GM12878 (cell line): ENCODE data around the gene ANAPC15. TPM values are rescaled to one million over a fixed set of nuclear protein-coding genes. Genes with fewer than 3 reads are reported as not detected.

Experiments used
- ATAC-seq: fragments of 200-7000 bp; cut with Tn5 transposase; 3 replicates; pipeline ENCODE4 v1.9.1; 2020; ENCODE audit warnings: mild to moderate bottlenecking, moderate library complexity
- BruUV-seq: library from RNA; stranded (reverse); fragments of 400-500 nt; replicated peaks from 2 replicates; lab custom pipeline; 2021; lab: Mats Ljungman, UMichigan
- CTCF ChIA-PET: fragments of 300-600 bp; sonication (Branson Sonifier 250); formaldehyde crosslinking; extraction: SDS; loops from one replicate; lab custom pipeline; 2021; ENCODE audit warnings: inconsistent platforms; lab: Yijun Ruan, JAX
- POLR2A ChIA-PET: fragments of 350-600 bp; formaldehyde crosslinking; extraction: SDS; loops from one replicate; lab custom pipeline; 2021; ENCODE audit warnings: inconsistent platforms; lab: Charles Lee
- RAD21 ChIA-PET: fragments of 300-600 bp; sonication (Branson Sonifier 250); formaldehyde crosslinking; loops from one replicate; lab custom pipeline; 2023; ENCODE audit warnings: antibody characterized with exemption; ENCODE audit not compliant: unreplicated experiment; lab: Charles Lee
- SMC1A ChIA-PET: fragments of 300-600 bp; sonication (Branson Sonifier 250); formaldehyde crosslinking; loops from one replicate; lab custom pipeline; 2023; ENCODE audit not compliant: unreplicated experiment, uncharacterized antibody; lab: Charles Lee
- DNase-seq: peaks from one replicate; pipeline ENCODE4 v3.0.0-alpha.2; 2011; ENCODE audit warnings: low read depth, low spot score
- FAIRE-seq: peaks from 3 replicates; lab custom pipeline; 2011; peaks lifted over from hg19 to GRCh38; lab: Jason Lieb, UNC
- H2AFZ ChIP-seq: 2 replicates; pipeline ENCODE4 v1.6.0; 2011; ENCODE audit warnings: low read depth, low read length, control low read depth; ENCODE audit not compliant: control insufficient read depth
- H3K27ac ChIP-seq: 2 replicates; pipeline ENCODE4 v1.5.1; 2011; ENCODE audit warnings: control low read depth; ENCODE audit not compliant: control insufficient read depth, insufficient read depth
- H3K27me3 ChIP-seq, 2 experiments: replicated peaks in 1 of 2; 2 replicates each; pipeline versions ENCODE4 v1.6.0 to v1.6.1; 2011; ENCODE audit warnings: low read length in 1 of 2; ENCODE audit not compliant: control insufficient read depth in 2 of 2, insufficient read depth in 2 of 2
- H3K36me3 ChIP-seq, 2 experiments: 2 replicates each; pipeline ENCODE4 v1.5.1; 2011; ENCODE audit warnings: low read length in 1 of 2; ENCODE audit not compliant: control insufficient read depth in 2 of 2, insufficient read depth in 2 of 2
- H3K4me1 ChIP-seq: 2 replicates; pipeline ENCODE4 v1.6.1; 2011; ENCODE audit warnings: mild to moderate bottlenecking, low read length, moderate library complexity, mixed read lengths; ENCODE audit not compliant: control insufficient read depth, insufficient read depth
- H3K4me2 ChIP-seq: 2 replicates; pipeline ENCODE4 v1.6.0; 2011; ENCODE audit warnings: control low read depth; ENCODE audit not compliant: control insufficient read depth, insufficient read depth
- H3K4me3 ChIP-seq: fragments of 200-600 bp; sonication (generic); 2 replicates; pipeline ENCODE4 v1.5.1; 2016
- H3K79me2 ChIP-seq: 2 replicates; pipeline ENCODE4 v1.6.0; 2011; ENCODE audit warnings: low read length; ENCODE audit not compliant: control insufficient read depth, insufficient read depth
- H3K9ac ChIP-seq: 2 replicates; pipeline ENCODE4 v1.8.0; 2011; ENCODE audit warnings: low read length, control low read depth, mixed read lengths; ENCODE audit not compliant: control insufficient read depth, insufficient read depth
- H3K9me3 ChIP-seq: replicated peaks from 3 replicates; pipeline ENCODE4 v1.5.1; 2011; ENCODE audit warnings: mild to moderate bottlenecking, low read length; ENCODE audit not compliant: control insufficient read depth, insufficient read depth
- H4K20me1 ChIP-seq: 2 replicates; pipeline ENCODE4 v1.6.0; 2011; ENCODE audit not compliant: control insufficient read depth, insufficient read depth
- ASH2L ChIP-seq: fragments of 300-600, 200-600 bp; sonication (generic); IDR thresholded peaks from 2 replicates; pipeline ENCODE4 v1.6.1; 2017; ENCODE audit warnings: low read depth, mild to moderate bottlenecking, borderline replicate concordance
- HDAC2 ChIP-seq: fragments of 200-600 bp; sonication (generic); IDR thresholded peaks from 2 replicates; pipeline ENCODE4 v1.6.1; 2017
- HDGF ChIP-seq: fragments of 450-650 bp; IDR thresholded peaks from 2 replicates; pipeline ENCODE4 v1.6.1; 2016; ENCODE audit warnings: antibody characterized with exemption
- LARP7 ChIP-seq: fragments of 450-650 bp; IDR thresholded peaks from 2 replicates; pipeline ENCODE4 v1.6.1; 2017; ENCODE audit warnings: mild to moderate bottlenecking
- MEF2B ChIP-seq: fragments of 450-650 bp; IDR thresholded peaks from 2 replicates; pipeline ENCODE4 v1.6.1; 2018; ENCODE audit warnings: mild to moderate bottlenecking, moderate library complexity; ENCODE audit not compliant: partially characterized antibody, poor library complexity, severe bottlenecking
- MXI1 ChIP-seq: fragments of 150-350 bp; IDR thresholded peaks from 2 replicates; pipeline ENCODE4 v1.6.1; 2011; ENCODE audit warnings: low read depth, mild to moderate bottlenecking, inconsistent platforms, low read length, improper control_type of control experiment
- PAX8 ChIP-seq: fragments of 450-650 bp; IDR thresholded peaks from 2 replicates; pipeline ENCODE4 v1.6.1; 2017; ENCODE audit warnings: mild to moderate bottlenecking, moderate library complexity
- RBBP5 ChIP-seq: fragments of 200-600 bp; sonication (generic); conservative IDR thresholded peaks from 2 replicates; pipeline ENCODE4 v1.6.1; 2016
- RFX5 ChIP-seq: IDR thresholded peaks from 2 replicates; pipeline ENCODE4 v1.6.1; 2011; ENCODE audit warnings: low read depth, low read length, improper control_type of control experiment
- SRF ChIP-seq, 2 experiments: IDR thresholded peaks; 2 replicates each; pipeline ENCODE4 v1.6.1; 2011; ENCODE audit warnings: low read depth in 2 of 2, low read length in 2 of 2, mild to moderate bottlenecking in 1 of 2, moderate library complexity in 1 of 2
- TARDBP ChIP-seq: IDR thresholded peaks from 2 replicates; pipeline ENCODE4 v1.6.1; 2016; ENCODE audit warnings: borderline replicate concordance
- YBX1 ChIP-seq: fragments of 450-650 bp; IDR thresholded peaks from 2 replicates; pipeline ENCODE4 v1.6.1; 2016; ENCODE audit warnings: antibody characterized with exemption
- ZBED1 ChIP-seq: IDR thresholded peaks from 2 replicates; pipeline ENCODE4 v1.6.1; 2016; ENCODE audit warnings: borderline replicate concordance
- ZNF274 ChIP-seq: IDR thresholded peaks from one replicate; pipeline ENCODE4 v1.8.0; 2011; ENCODE audit not compliant: insufficient read length, insufficient read depth
- WGBS: methylation state at CpG from one replicate; pipeline ENCODE4 v1.1.6; 2016; ENCODE audit warnings: low lambda C conversion rate; ENCODE audit not compliant: insufficient replicate concordance, insufficient coverage; ENCODE audit errors: missing lambda C conversion rate; 5-methylcytosine and 5-hydroxymethylcytosine counted together
- in situ Hi-C: fragments of 300-500 bp; cut with MboI; formaldehyde crosslinking; loops from 9 replicates; pipeline ENCODE4 v1.14.3; 2018; ENCODE audit warnings: mixed read lengths
- intact Hi-C: fragments of 100-400 bp; cut with micrococcal nuclease; formaldehyde crosslinking; loops from one replicate; pipeline ENCODE4 v1.14.2; 2022; ENCODE audit not compliant: unreplicated experiment
- polyA plus RNA-seq, 11 experiments: library from polyadenylated mRNA; depleted of rRNA in 4 of 11; unstranded in 6 of 11; stranded (reverse) in 5 of 11; fragments of >200 nt; fragmentation: Nextera tagmentation in 4 of 11; fragmentation: Illumina TruSeq in 1 of 11; extraction: Ambion mirVana in 4 of 11; extraction: Trizol in 1 of 11; gene quantifications; 1 replicate in 1 of 11; 2 replicates in 10 of 11; pipeline versions ENCODE4 v1.2.1 to v1.2.3, GENCODE V29; 2011 to 2016; ENCODE audit warnings: inconsistent platforms in 2 of 11, missing spikeins in 2 of 11, low read depth in 1 of 11
- total RNA-seq, 4 experiments: library from RNA; depleted of rRNA in 3 of 4; stranded (reverse); fragments of >200 nt in 3 of 4; fragmentation: Illumina TruSeq in 1 of 4; extraction: Trizol in 1 of 4; gene quantifications; 2 replicates each; pipeline versions ENCODE4 v1.2.1 to v1.2.3, GENCODE V29; 2013 to 2021
- TF ChIP-seq, protein P1 (sequence below): fragments of 450-650 bp; IDR thresholded peaks from 2 replicates; pipeline ENCODE4 v1.6.1; 2016; ENCODE audit warnings: mild to moderate bottlenecking
- TF ChIP-seq, protein P2 (sequence below): fragments of 450-650 bp; IDR thresholded peaks from 2 replicates; pipeline ENCODE4 v1.6.1; 2017; ENCODE audit warnings: low read depth, mild to moderate bottlenecking, moderate library complexity
- TF ChIP-seq, protein P3 (sequence below): IDR thresholded peaks from 2 replicates; pipeline ENCODE4 v1.6.1; 2011; ENCODE audit warnings: low read depth, low read length, improper control_type of control experiment, borderline replicate concordance
- TF ChIP-seq, protein P4 (sequence below): fragments of 450-650 bp; formaldehyde crosslinking; IDR thresholded peaks from 2 replicates; pipeline ENCODE4 v1.4.0; 2020; ENCODE audit warnings: mild to moderate bottlenecking, moderate library complexity

The ANAPC15 gene
- total and polyA plus RNA-seq, 10 of the 15 experiments (the other 5 are each of a cell fraction or from before 2014, with no cell fraction given) = 83.4 to 372 (median 103) TPM

DNA sequence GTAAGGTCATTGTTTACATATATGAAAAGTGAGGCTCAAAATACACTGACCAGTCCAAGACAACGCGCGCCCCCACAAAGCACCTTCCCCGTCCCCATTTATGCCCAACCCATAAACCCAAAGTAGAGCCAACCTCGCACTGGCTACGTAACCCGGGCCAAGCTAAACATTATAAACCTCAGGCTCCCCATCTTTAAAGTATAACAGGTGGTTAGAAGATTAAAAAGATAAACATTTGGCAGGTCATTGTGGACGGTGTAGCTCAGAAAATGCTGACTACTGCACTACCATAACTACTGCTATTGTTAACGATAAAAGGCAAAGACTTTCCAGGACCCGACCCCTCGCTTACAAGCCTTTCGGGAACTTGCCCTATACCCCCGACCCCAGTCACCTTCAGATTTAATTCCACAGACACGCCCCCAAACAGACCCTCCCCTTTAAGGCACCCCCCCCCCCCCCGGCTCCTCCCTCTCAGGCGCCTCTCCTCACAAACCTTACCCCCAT is 32.6 kb downstream of the ANAPC15 start:
- H3K9me3 ChIP-seq = no peaks in the 10 kb centered on the region
- TF ChIP-seq RFX5 = no peak
- TF ChIP-seq, protein P1, sequence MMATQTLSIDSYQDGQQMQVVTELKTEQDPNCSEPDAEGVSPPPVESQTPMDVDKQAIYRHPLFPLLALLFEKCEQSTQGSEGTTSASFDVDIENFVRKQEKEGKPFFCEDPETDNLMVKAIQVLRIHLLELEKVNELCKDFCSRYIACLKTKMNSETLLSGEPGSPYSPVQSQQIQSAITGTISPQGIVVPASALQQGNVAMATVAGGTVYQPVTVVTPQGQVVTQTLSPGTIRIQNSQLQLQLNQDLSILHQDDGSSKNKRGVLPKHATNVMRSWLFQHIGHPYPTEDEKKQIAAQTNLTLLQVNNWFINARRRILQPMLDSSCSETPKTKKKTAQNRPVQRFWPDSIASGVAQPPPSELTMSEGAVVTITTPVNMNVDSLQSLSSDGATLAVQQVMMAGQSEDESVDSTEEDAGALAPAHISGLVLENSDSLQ = no peak
- TF ChIP-seq, protein P2, sequence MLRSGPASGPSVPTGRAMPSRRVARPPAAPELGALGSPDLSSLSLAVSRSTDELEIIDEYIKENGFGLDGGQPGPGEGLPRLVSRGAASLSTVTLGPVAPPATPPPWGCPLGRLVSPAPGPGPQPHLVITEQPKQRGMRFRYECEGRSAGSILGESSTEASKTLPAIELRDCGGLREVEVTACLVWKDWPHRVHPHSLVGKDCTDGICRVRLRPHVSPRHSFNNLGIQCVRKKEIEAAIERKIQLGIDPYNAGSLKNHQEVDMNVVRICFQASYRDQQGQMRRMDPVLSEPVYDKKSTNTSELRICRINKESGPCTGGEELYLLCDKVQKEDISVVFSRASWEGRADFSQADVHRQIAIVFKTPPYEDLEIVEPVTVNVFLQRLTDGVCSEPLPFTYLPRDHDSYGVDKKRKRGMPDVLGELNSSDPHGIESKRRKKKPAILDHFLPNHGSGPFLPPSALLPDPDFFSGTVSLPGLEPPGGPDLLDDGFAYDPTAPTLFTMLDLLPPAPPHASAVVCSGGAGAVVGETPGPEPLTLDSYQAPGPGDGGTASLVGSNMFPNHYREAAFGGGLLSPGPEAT = no peak
- TF ChIP-seq HDAC2 = no peak
- TF ChIP-seq, protein P3, sequence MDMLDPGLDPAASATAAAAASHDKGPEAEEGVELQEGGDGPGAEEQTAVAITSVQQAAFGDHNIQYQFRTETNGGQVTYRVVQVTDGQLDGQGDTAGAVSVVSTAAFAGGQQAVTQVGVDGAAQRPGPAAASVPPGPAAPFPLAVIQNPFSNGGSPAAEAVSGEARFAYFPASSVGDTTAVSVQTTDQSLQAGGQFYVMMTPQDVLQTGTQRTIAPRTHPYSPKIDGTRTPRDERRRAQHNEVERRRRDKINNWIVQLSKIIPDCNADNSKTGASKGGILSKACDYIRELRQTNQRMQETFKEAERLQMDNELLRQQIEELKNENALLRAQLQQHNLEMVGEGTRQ = no peak
- no peak for TF ChIP-seq HDGF
- TF ChIP-seq PAX8 = no peak
- no peak for TF ChIP-seq LARP7
- no peak for TF ChIP-seq ZBED1
- no peak for TF ChIP-seq RBBP5
- TF ChIP-seq ASH2L = no peak
- no peak for TF ChIP-seq SRF (IDR thresholded peaks at IDR 0.05; ENCODE audit: low read depth in 2 of 2, low read length in 2 of 2)
- no peak for TF ChIP-seq ZNF274
- no peak for TF ChIP-seq YBX1
- no peak for TF ChIP-seq MEF2B
- TF ChIP-seq TARDBP = no peak
- TF ChIP-seq, protein P4, sequence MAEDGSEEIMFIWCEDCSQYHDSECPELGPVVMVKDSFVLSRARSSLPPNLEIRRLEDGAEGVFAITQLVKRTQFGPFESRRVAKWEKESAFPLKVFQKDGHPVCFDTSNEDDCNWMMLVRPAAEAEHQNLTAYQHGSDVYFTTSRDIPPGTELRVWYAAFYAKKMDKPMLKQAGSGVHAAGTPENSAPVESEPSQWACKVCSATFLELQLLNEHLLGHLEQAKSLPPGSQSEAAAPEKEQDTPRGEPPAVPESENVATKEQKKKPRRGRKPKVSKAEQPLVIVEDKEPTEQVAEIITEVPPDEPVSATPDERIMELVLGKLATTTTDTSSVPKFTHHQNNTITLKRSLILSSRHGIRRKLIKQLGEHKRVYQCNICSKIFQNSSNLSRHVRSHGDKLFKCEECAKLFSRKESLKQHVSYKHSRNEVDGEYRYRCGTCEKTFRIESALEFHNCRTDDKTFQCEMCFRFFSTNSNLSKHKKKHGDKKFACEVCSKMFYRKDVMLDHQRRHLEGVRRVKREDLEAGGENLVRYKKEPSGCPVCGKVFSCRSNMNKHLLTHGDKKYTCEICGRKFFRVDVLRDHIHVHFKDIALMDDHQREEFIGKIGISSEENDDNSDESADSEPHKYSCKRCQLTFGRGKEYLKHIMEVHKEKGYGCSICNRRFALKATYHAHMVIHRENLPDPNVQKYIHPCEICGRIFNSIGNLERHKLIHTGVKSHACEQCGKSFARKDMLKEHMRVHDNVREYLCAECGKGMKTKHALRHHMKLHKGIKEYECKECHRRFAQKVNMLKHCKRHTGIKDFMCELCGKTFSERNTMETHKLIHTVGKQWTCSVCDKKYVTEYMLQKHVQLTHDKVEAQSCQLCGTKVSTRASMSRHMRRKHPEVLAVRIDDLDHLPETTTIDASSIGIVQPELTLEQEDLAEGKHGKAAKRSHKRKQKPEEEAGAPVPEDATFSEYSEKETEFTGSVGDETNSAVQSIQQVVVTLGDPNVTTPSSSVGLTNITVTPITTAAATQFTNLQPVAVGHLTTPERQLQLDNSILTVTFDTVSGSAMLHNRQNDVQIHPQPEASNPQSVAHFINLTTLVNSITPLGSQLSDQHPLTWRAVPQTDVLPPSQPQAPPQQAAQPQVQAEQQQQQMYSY = no peak
- no peak for TF ChIP-seq MXI1

More for the DNA sequence above, 32.6 kb downstream of the ANAPC15 start:
- RAD21 ChIA-PET = no interaction called here
- H3K4me3 ChIP-seq = peak overlapping the region; percentile 77
- DNase-seq (no peak), ATAC-seq (peak; percentile 6), FAIRE-seq (no peak)
- H2AFZ ChIP-seq = peak overlapping the region; percentile 90
- no peaks in the 10 kb centered on the region for H4K20me1 ChIP-seq
- peak overlapping the region; percentile 78 for H3K27ac ChIP-seq
- in situ Hi-C loops = no loop called here
- peaks cover 16% of the 10 kb centered on the region for H3K4me1 ChIP-seq
- 0 out of 4 replicates have a peak, but pooled peaks cover 0 to 2% of the 10 kb centered on the region in 2 experiments for H3K36me3 ChIP-seq
- CTCF ChIA-PET = interaction anchor here (2.9 kb wide), 1 partner anchor 11 kb away, joined by 21 read pairs; no protein-coding TSS in a partner anchor
- BruUV-seq = no TSS peak
- SMC1A ChIA-PET = interaction anchor here (0.6 kb wide), 1 partner anchor 40 kb away, joined by 3 read pairs; no protein-coding TSS in a partner anchor
- H3K4me2 ChIP-seq = peak overlapping the region; percentile 46; the same call in 1 of the 2 replicates
- under 1% methylated on average over 14 of the region's 16 CpGs for WGBS
- POLR2A ChIA-PET = interaction anchor here (0.6 to 1.4 kb wide), 3 partner anchors 36 to 97 kb away, joined by 3 to 4 read pairs (median 3); no protein-coding TSS in a partner anchor
- peak overlapping the region; percentile 72 for H3K9ac ChIP-seq
- no peaks in the 10 kb centered on the region for H3K27me3 ChIP-seq
- H3K79me2 ChIP-seq = peaks cover 47% of the 10 kb centered on the region
- intact Hi-C loops = loop anchor here (1.0 to 2.0 kb wide), 2 partner anchors 23 to 39 kb away; partner anchors contain the start of gene LAMTOR1
